ENCODE measurements around the gene IRF5. TPM values are rescaled to one million over a fixed set of nuclear protein-coding genes. Genes with fewer than 3 reads are reported as not detected.

IRF5 gene
- total RNA-seq, 1 donor from 2014 or later, result 0.36 TPM

GRCh38 chr7:128923411-128923800, 14.3 kb upstream of the IRF5 start:
- no peak for TF ChIP-seq EZH2 (IDR thresholded peaks at IDR 0.05; ENCODE audit: insufficient read depth, low read length)
- no peak for TF ChIP-seq CTCF (IDR thresholded peaks at IDR 0.05; ENCODE audit: insufficient read depth, low read depth, low read length)
- H3K36me3 Mint-ChIP-seq (ENCODE audit: low read depth, unreplicated experiment), result no peaks in the 10 kb centered on the region

GRCh38 chr7:128924707-128925588, 12.8 kb upstream of the IRF5 start:
- Histone ChIP-seq H3K9ac (ENCODE audit: low read length) (no peak overlapping the region), H3K27me3 (ENCODE audit: insufficient read depth, low read length) (peaks cover 30% of the 10 kb centered on the region), H3K4me1 (ENCODE audit: insufficient read depth, low read length) (no peaks in the 10 kb centered on the region), H2AFZ (ENCODE audit: low read depth, low read length) (no peak overlapping the region), H4K20me1 (ENCODE audit: insufficient read depth, low read length) (no peaks in the 10 kb centered on the region), H3K4me2 (ENCODE audit: low read length) (no peak overlapping the region), H3K4me3 (ENCODE audit: insufficient read depth, low read depth, low read length) (no peak overlapping the region), H3K9me3 (ENCODE audit: insufficient read depth, low read depth, low read length) (no peaks in the 10 kb centered on the region), H3K36me3 (ENCODE audit: insufficient read depth, low read length) (no peaks in the 10 kb centered on the region), H3K79me2 (ENCODE audit: insufficient read depth, low read length) (no peaks in the 10 kb centered on the region), H3K27ac (ENCODE audit: low read depth, low read length) (no peak overlapping the region)
- H3K36me3 Mint-ChIP-seq (ENCODE audit: low read depth, unreplicated experiment), result no peaks in the 10 kb centered on the region
- no peaks in the 10 kb centered on the region for H3K4me1 Mint-ChIP-seq (ENCODE audit: low read depth, unreplicated experiment)
- H3K27me3 Mint-ChIP-seq (ENCODE audit: low read depth, unreplicated experiment), result peaks cover 34% of the 10 kb centered on the region
- no peaks in the 10 kb centered on the region for H3K9me3 Mint-ChIP-seq (ENCODE audit: unreplicated experiment)
- peak overlapping the region; percentile 13 for H3K4me3 Mint-ChIP-seq (ENCODE audit: unreplicated experiment)
- H3K27ac Mint-ChIP-seq (ENCODE audit: unreplicated experiment), result no peak overlapping the region
- TF ChIP-seq EZH2 (IDR thresholded peaks at IDR 0.05; ENCODE audit: insufficient read depth, low read length) (no peak), CTCF (IDR thresholded peaks at IDR 0.05; ENCODE audit: insufficient read depth, low read depth, low read length) (no peak)
- no peak for DNase-seq (ENCODE audit: low read depth)
- no peak for FAIRE-seq

More at GRCh38 chr7:128923411-128923800, 14.3 kb upstream of the IRF5 start:
- no peaks in the 10 kb centered on the region for H3K4me1 ChIP-seq (ENCODE audit: insufficient read depth, low read length)
- H3K4me1 Mint-ChIP-seq (ENCODE audit: low read depth, unreplicated experiment), result no peaks in the 10 kb centered on the region
- no peak overlapping the region for H3K4me3 ChIP-seq (ENCODE audit: insufficient read depth, low read depth, low read length)
- H3K79me2 ChIP-seq (ENCODE audit: insufficient read depth, low read length), result no peaks in the 10 kb centered on the region
- H3K9me3 ChIP-seq (ENCODE audit: insufficient read depth, low read depth, low read length), result no peaks in the 10 kb centered on the region
- H3K4me3 Mint-ChIP-seq (ENCODE audit: unreplicated experiment), result no peak overlapping the region
- no peak for FAIRE-seq
- peaks cover 48% of the 10 kb centered on the region for H3K27me3 Mint-ChIP-seq (ENCODE audit: low read depth, unreplicated experiment)
- H3K27ac ChIP-seq (ENCODE audit: low read depth, low read length), result no peak overlapping the region
- H3K27ac Mint-ChIP-seq (ENCODE audit: unreplicated experiment), result no peak overlapping the region
- peaks cover 39% of the 10 kb centered on the region for H3K27me3 ChIP-seq (ENCODE audit: insufficient read depth, low read length)
- no peak overlapping the region for H2AFZ ChIP-seq (ENCODE audit: low read depth, low read length)
- H3K4me2 ChIP-seq (ENCODE audit: low read length), result no peak overlapping the region
- H3K36me3 ChIP-seq (ENCODE audit: insufficient read depth, low read length), result no peaks in the 10 kb centered on the region
- no peak overlapping the region for H3K9ac ChIP-seq (ENCODE audit: low read length)
- no peaks in the 10 kb centered on the region for H3K9me3 Mint-ChIP-seq (ENCODE audit: unreplicated experiment)
- no peaks in the 10 kb centered on the region for H4K20me1 ChIP-seq (ENCODE audit: insufficient read depth, low read length)
- DNase-seq (ENCODE audit: low read depth), result no peak
